Measurements from ENCODE around the gene RAD51B. TPM values are rescaled to one million over a fixed set of nuclear protein-coding genes. Genes with fewer than 3 reads are reported as not detected.

RAD51B gene
- polyA plus RNA-seq, 3 donors: 3.6 to 11.6 (median 9.4) TPM

- peaks cover 8 to 14% (median 14%) of the 10 kb centered on the region in 3 donors for H3K27me3 Mint-ChIP-seq (ENCODE audit: low read depth in 3 of 3)
- peaks cover 69% of the 10 kb centered on the region for H3K4me1 Mint-ChIP-seq
- peaks cover 9 to 20% of the 10 kb centered on the region in 2 donors for H3K36me3 Mint-ChIP-seq
- peak overlapping the region; percentile 47 for H2AFZ ChIP-seq (ENCODE audit: insufficient read depth, low read depth, low read length, poor library complexity, severe bottlenecking)
- no peak overlapping the region for H3K4me3 Mint-ChIP-seq
- no peaks in the 10 kb centered on the region for H3K27me3 ChIP-seq (ENCODE audit: control insufficient read depth in 2 of 2, insufficient read depth in 2 of 2, low read length in 2 of 2)
- no peak overlapping the region for H3K4me3 ChIP-seq (replicated peaks in 1 of 3; ENCODE audit: low read depth in 2 of 3, low read length in 3 of 3)
- no peak overlapping the region for H3K4me2 ChIP-seq (replicated peaks; ENCODE audit: extremely low read depth, low read length, poor library complexity, severe bottlenecking)
- H3K27ac ChIP-seq (ENCODE audit: low read depth in 1 of 2, low read length in 2 of 2): no peak overlapping the region
- H3K9ac ChIP-seq (ENCODE audit: insufficient read depth, low read length, poor library complexity, severe bottlenecking): no peak overlapping the region
- no peak for DNase-seq
- no peaks in the 10 kb centered on the region for H4K20me1 ChIP-seq (ENCODE audit: insufficient read depth, low read length)
- no peaks in the 10 kb centered on the region for H3K9me3 ChIP-seq (replicated peaks in 1 of 2; ENCODE audit: control insufficient read depth in 1 of 2, insufficient read depth in 1 of 2, low read length in 2 of 2)
- no peaks in the 10 kb centered on the region for H3K36me3 ChIP-seq (replicated peaks in 1 of 2; ENCODE audit: control insufficient read depth in 1 of 2, insufficient read depth in 2 of 2, low read length in 2 of 2)
- WGBS (ENCODE audit: insufficient coverage): 42% methylated on average over 5 of the region's 9 CpGs
- TF ChIP-seq CTCF (IDR thresholded peaks at IDR 0.05): no peak
- peaks cover 60 to 74% of the 10 kb centered on the region in 2 donors for H3K4me1 ChIP-seq (ENCODE audit: control insufficient read depth in 1 of 2, insufficient read depth in 2 of 2, low read length in 2 of 2)
- no peaks in the 10 kb centered on the region for H3K79me2 ChIP-seq (ENCODE audit: insufficient read depth, low read length)
- intact Hi-C loops (cut with micrococcal nuclease): loop anchor here (5.0 to 10.0 kb wide), 5 partner anchors 53 to 294 kb away; partner anchors contain the start of gene ZFP36L1 (in 1 of the 2)
- peak overlapping the region in 5 of 7 donors; percentile 35 to 92 (median 72) for H3K27ac Mint-ChIP-seq
- H3K9me3 Mint-ChIP-seq: peaks cover 0 to 3% (median 0%) of the 10 kb centered on the region in 7 donors
Observed at GRCh38 chr14:68688872-68689371, 869.3 kb downstream of the RAD51B start.

DNA sequence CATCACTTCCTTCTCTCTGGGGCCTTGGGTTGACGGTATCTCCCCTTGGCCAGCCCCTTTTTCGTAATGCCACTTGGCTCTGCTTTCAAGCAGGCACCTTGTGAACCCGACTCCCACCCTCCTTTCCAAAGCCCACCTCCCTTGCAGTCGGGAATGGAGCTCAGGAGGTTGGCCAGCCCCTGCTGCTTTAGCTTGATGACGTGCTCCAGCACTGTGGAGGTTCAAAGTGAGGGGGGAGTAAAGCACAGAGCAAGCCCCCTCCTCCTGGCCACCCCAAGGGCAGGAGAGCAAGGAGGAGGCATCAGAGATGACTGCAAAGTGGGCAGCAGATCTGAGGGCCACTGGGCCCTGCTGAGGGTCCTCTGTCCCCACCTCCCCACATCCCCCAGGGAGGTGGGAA, 869.9 kb downstream of the RAD51B start:
- Histone ChIP-seq H3K4me2 (replicated peaks; ENCODE audit: extremely low read depth, low read length, poor library complexity, severe bottlenecking) (no peak overlapping the region), H3K27ac (ENCODE audit: low read depth in 1 of 2, low read length in 2 of 2) (peak overlapping the region in 1 of 2 donors; percentile 9), H3K4me1 (ENCODE audit: control insufficient read depth in 1 of 2, insufficient read depth in 2 of 2, low read length in 2 of 2) (peaks cover 60 to 74% of the 10 kb centered on the region in 2 donors), H3K9ac (ENCODE audit: insufficient read depth, low read length, poor library complexity, severe bottlenecking) (no peak overlapping the region), H2AFZ (ENCODE audit: insufficient read depth, low read depth, low read length, poor library complexity, severe bottlenecking) (peak overlapping the region; percentile 47), H3K4me3 (replicated peaks in 1 of 3; ENCODE audit: low read depth in 2 of 3, low read length in 3 of 3) (no peak overlapping the region), H4K20me1 (ENCODE audit: insufficient read depth, low read length) (no peaks in the 10 kb centered on the region), H3K9me3 (replicated peaks in 1 of 2; ENCODE audit: control insufficient read depth in 1 of 2, insufficient read depth in 1 of 2, low read length in 2 of 2) (no peaks in the 10 kb centered on the region), H3K79me2 (ENCODE audit: insufficient read depth, low read length) (no peaks in the 10 kb centered on the region), H3K36me3 (replicated peaks in 1 of 2; ENCODE audit: control insufficient read depth in 1 of 2, insufficient read depth in 2 of 2, low read length in 2 of 2) (no peaks in the 10 kb centered on the region), H3K27me3 (ENCODE audit: control insufficient read depth in 2 of 2, insufficient read depth in 2 of 2, low read length in 2 of 2) (no peaks in the 10 kb centered on the region)
- peaks cover 69% of the 10 kb centered on the region for H3K4me1 Mint-ChIP-seq
- no peak for TF ChIP-seq CTCF (IDR thresholded peaks at IDR 0.05)
- H3K4me3 Mint-ChIP-seq: no peak overlapping the region
- peaks cover 6 to 22% of the 10 kb centered on the region in 2 donors for H3K36me3 Mint-ChIP-seq
- peaks cover 10 to 15% (median 14%) of the 10 kb centered on the region in 3 donors for H3K27me3 Mint-ChIP-seq (ENCODE audit: low read depth in 3 of 3)
- peak overlapping the region in 4 of 7 donors; percentile 55 to 92 (median 78) for H3K27ac Mint-ChIP-seq
- peaks cover 0 to 3% (median 0%) of the 10 kb centered on the region in 7 donors for H3K9me3 Mint-ChIP-seq
- peak in 1 of 3 donors; percentile 40 for DNase-seq
- WGBS (ENCODE audit: insufficient coverage): no CpG with 5 or more reads among the region's 5 CpGs
- intact Hi-C loops (cut with micrococcal nuclease): loop anchor here (5.0 to 10.0 kb wide), 5 partner anchors 53 to 295 kb away; partner anchors contain the start of gene ZFP36L1 (in 1 of the 2)
